NCI-H526 (cell line): ENCODE measurements around the gene NPHP1.
"Not testable (repeated sequence)": the region's sequence is repeated elsewhere in the genome, so short reads cannot be mapped to it uniquely, and the experiment has no call there.

Experiments
- DNase-seq, 2 experiments: peaks; one replicate each; lab custom pipeline; 2025; lab: John Stamatoyannopoulos, UW

The NPHP1 gene

DNA sequence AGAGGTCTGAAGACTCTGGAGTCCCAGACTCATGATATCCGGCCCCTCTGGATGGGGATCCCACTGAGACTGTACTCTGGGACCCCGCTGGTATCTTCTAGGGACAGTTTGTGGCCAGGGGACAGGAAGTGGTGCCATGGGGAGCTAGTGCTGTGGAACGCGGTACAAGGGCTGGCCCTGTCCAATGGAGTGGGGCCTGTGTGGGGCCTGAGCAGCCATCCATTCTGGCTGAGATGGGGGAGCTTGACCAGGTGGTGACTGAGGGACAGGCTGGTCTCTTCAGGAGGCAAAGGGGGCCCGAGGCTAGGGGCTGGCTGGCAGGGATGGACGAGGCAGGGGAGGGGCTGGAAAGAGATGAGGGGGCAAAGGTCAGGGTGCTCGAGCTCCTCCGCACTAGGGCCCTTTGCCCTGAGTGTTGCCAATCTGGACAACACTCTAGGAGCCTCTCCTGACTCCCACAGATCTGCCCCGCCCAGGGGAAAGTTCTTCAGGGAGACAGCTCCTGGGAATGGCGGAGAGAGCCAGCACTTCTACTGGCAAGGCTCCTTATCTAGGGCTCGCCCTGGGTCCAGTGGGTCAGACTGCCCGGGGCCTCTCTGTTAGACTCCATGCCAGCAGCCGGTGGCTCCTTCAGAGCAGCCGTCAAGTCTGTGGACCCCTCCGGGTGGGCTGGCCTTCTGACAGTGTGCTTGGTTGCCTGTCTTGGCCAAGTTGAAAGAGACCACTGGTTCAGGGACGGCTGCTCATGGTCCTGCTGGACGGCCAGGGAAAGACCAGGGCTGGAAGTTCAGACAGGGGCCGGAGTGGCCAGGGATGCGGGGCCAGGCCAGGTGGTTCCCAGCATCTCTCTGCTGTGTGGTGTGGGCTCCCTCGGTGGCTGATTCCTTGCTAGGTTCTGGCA, 101.5 kb downstream of the NPHP1 start:
- no peak for DNase-seq

DNA sequence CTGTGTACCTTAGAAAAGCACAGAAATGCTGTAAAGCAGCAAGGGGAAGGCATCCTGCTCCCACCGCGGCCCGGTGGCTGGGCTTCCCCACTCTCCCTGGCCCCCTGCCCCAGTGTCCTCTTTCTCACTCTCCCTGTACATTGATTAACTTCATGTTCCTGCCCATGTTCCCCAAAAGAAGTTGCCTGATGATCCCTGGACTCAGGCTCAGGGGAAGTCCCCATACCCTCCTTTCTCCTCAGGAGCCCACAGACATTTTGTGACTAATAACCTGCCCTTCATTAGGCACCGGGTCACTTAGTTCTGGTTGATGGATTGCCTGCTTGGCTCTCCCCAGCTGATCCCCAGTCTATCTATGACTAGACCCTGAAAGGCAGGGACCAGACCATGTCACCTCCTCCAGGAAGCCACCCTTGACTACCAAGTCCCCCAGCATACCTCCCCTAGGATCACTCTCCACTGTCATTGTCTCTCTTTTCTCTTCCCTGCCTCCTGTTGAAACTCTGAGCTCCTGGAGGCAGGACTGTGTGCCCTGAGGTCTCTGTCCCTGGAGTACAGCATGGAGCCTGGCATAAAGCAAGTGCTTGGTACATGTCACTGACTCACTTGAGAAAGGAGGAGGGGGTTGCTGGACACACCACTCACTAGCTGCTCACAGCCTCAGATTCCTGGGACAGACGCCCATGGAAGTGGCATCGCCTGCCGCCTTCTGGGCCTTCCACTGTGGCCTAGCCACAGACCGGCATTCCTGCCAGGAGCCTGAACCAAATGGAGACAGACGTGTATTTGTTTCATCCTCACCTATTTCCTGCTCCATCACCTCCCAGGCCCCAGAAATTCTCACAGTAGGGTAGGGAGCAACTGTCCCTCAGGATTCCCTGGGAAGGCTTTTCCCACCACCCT, 102.7 kb downstream of the NPHP1 start:
- no peak for DNase-seq

- peak; percentile 3 to 16 for DNase-seq
These were observed 103.5 kb downstream of the NPHP1 start for GRCh38 chr2:110101280-110101844.

DNA sequence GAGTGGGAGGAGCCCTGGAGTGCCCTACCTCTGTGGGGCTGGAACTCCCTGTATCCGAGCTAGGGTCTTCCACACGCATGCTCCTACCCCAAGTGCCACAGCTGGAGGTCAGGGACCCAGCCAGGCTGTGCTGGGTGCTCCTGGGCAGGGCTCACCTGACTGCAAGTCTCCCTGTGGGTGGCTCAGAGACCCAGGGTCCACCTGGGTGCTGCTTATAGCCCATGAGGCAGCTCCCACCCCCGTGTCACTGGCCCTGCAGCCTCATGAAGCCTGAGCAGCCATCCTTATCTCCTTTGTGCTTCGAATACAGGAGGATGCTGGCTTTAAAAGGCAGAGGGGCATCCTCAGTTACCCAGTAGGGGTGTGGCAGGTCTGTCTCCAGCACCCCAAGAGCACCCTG, 103.9 kb downstream of the NPHP1 start:
- not testable (repeated sequence) for DNase-seq

GRCh38 chr2:110100480-110100879, 104.3 kb downstream of the NPHP1 start:
- DNase-seq = no peak

- DNase-seq = no peak
These were observed 105.2 kb downstream of the NPHP1 start for GRCh38 chr2:110099471-110100225.

- no peak for DNase-seq
These were observed 105.8 kb downstream of the NPHP1 start for GRCh38 chr2:110099038-110099425.

DNA sequence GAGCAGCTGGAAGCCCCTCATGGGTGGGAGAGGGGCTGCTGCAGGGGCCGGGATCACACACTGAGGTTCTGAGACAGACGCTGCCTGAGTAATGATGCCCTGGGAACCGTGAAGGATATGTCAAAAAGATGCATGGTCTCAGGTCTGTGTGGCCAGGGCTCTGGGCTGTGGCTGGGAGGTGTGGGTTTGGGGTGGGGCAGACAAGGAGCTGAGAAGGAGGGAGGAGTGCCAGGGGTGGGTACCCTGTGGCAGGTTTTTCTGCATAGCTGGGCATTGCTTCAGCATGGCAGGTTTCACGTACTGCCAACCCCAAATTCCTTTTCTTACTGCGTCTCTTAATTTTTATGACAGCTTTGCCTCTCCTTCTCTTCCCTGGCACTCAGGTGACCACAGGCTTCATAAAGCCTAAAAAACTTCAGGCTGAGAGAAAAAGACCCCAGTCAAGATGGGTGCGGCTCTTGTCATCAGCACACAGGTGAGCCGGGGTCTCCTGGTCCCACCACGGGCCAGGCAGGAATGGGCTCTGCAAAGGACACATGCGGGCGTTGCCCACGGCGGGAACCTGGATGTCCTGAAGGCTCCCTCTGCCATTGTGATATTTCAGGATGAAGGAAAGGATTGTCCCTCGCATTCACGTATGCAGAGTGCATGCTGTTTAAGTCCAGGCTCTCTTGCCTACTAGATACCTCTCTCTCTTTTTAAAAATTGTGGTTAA, 107.2 kb downstream of the NPHP1 start:
- peak; percentile 32 to 68 for DNase-seq

GRCh38 chr2:110095994-110096633, 108.7 kb downstream of the NPHP1 start:
- DNase-seq = no peak

GRCh38 chr2:110094884-110095534, 109.8 kb downstream of the NPHP1 start:
- not testable (repeated sequence) for DNase-seq

- not testable (repeated sequence) for DNase-seq
These were observed 110.9 kb downstream of the NPHP1 start for GRCh38 chr2:110093924-110094323.

GRCh38 chr2:110090164-110090563, 114.6 kb downstream of the NPHP1 start:
- DNase-seq = not testable (repeated sequence)

- not testable (repeated sequence) for DNase-seq
These were observed 121.1 kb downstream of the NPHP1 start for GRCh38 chr2:110083757-110084156.

GRCh38 chr2:110083162-110083561, 121.7 kb downstream of the NPHP1 start:
- not testable (repeated sequence) for DNase-seq

DNA sequence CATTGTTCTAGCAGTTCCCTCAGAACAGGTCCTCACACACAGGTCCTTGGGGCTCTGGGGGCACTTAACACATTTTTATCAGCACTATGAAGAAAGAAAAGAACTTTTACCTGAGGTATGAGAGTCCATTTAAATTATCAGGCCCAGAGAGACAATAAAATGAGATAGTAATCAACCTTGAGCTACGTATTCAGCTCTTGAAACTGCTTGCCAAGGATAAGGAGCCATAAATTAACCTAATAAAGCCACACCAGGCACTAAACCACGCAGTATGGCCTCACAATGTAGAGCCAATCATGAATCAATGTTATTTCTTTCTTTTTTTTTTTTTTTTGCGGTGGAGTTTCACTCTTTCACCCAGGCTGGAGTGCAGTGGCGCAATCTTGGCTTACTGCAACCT, 126.7 kb downstream of the NPHP1 start:
- DNase-seq = not testable (repeated sequence)

GRCh38 chr2:110075896-110076295, 128.9 kb downstream of the NPHP1 start:
- not testable (repeated sequence) for DNase-seq
